ENCODE measurements around the gene FIGLA.

Gene FIGLA

DNA sequence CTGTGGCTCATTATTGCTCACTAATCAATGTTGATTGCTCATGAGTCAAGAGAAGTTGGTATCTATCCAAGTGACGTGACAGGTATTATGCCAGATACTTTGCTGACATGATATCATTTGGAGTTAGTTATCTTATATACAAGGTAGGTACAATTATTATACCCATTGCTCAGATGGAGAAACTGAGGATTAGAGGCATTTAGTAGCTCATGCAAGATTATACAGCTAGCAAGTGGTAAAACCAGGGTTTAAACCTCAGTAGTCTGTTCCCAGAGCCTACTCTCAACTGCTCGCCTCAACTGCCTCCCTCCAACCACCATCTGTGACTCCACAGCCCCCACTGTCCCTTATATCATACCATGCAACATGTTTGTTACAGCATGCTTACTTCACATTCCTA lies 6.1 kb downstream of the FIGLA start:
- DNase-seq: no peak
- intact Hi-C loops (cut with DNase I): loop anchor here (2.0 kb wide), 1 partner anchor 130 kb away; no protein-coding TSS in a partner anchor

GRCh38 chr2:70779911-70780545 lies 10.4 kb downstream of the FIGLA start:
- intact Hi-C loops (cut with DNase I): no loop called here
- DNase-seq: no peak

DNA sequence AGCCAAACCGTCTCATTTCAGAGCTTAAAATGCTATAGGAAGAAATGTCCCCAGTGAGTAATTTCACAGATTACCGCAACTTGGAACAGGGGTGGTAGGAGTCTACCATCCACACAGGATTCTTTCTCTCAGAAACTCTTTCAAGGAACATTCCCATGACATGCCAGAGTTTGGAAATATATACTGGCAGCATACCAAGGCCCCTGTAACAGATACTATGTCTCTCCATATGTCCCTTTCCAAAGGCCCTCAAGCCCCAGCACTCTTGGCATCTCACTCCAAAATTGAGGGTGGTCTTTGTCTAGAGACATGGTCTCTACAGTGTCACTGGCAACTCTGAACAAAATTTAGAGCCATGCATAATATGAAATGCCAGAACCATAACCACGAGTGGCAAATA lies 11.0 kb downstream of the FIGLA start:
- no peak for DNase-seq
- intact Hi-C loops (cut with DNase I): no loop called here

GRCh38 chr2:70778676-70779075 lies 11.8 kb downstream of the FIGLA start:
- no peak for DNase-seq
- intact Hi-C loops (cut with DNase I): no loop called here

- intact Hi-C loops (cut with DNase I): no loop called here
- no peak for DNase-seq
Observed at GRCh38 chr2:70777450-70777849, 13.0 kb downstream of the FIGLA start.

- intact Hi-C loops (cut with DNase I): no loop called here
- DNase-seq: no peak
Observed at GRCh38 chr2:70776266-70776665, 14.2 kb downstream of the FIGLA start.

DNA sequence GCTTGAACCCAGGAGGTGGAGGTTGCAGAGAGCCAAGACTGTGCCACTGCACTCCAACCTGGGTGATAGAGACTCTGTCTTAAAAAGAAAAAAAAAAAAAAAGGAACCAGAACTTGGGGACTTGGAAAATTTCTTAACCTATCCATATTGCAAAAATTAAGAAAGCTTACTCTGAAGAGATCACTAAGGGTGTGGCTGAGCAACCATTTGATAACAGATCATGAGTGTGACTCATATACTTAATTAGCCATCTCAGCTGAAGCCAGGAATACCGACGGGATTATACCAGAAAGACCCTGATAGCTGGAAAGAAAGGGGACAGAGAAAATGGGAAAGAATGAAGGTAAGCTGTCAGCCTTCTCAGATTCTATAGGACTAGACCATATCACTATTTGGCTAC lies 15.3 kb downstream of the FIGLA start:
- intact Hi-C loops (cut with DNase I): no loop called here
- no peak for DNase-seq

GRCh38 chr2:70772486-70773155 lies 17.8 kb downstream of the FIGLA start:
- intact Hi-C loops (cut with DNase I): no loop called here
- no peak for DNase-seq

GRCh38 chr2:70771446-70771845 lies 19.0 kb downstream of the FIGLA start:
- no peak for DNase-seq
- intact Hi-C loops (cut with DNase I): no loop called here

- intact Hi-C loops (cut with DNase I): no loop called here
- DNase-seq: no peak
Observed at GRCh38 chr2:70769450-70769849, 21.0 kb downstream of the FIGLA start.

DNA sequence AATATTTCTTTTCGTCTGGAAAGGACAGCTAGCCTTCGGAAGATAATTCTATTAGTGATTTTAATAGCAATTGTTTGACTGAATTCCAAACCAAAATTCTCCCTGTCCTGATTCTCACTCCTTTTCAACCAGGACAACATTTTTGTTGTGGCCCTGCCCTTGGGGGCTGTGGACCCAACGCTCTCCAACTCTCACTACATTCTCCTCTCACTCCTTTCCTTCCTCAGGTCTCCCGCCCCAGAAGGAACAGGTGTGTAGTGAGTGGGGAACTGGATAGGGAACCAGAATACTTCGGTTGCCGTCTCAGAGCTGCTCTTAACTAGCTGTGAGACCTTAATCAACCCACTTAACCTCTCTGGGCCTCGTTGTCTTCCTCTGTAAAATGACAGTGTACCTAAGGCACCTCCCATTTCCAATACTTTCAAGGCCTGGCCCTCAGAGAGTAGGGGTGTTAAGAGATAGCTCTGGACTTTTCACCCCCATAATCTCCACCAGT lies 21.8 kb downstream of the FIGLA start:
- intact Hi-C loops (cut with DNase I): no loop called here
- no peak for DNase-seq

GRCh38 chr2:70767699-70768589 lies 22.5 kb downstream of the FIGLA start, which contains the start of gene ADD2:
ADD2 (minus strand) TSS chr2:70768200; CDS start chr2:70706408, 61,792 bp downstream.
- intact Hi-C loops (cut with DNase I): no loop called here
- DNase-seq: peak in 40 of 42 donors; percentile 20 to 77 (median 58)

DNA sequence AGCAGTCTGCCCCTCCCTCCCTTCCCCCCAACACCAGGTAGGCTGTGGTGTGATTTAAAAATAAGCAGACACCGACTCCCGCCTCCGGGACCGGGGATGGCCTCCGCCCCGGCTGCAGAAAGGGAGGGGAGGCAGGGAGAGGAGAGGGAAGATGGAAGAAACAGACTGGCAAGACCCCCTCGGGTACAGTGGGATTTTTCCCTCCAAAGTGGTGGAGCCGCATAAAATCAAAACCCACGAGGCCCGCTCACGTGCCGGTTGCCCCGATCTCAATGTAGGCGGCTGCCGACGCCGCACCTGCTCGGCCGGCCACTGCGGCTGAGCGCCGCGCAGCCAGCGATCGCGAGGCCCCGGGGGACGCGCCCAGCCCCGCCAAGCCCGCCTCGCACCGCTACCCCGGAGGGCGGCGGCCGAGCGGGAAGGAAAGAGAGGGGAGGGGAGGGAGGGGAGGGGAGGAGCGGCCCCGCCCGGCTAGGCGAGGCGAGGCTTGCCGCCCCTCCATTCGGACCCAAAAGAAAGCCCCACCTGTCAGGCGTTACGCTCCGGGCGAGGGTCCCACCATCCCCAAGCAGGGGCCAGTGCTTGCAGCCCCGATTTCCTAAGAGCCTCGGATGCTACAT lies 23.3 kb downstream of the FIGLA start:
- intact Hi-C loops (cut with DNase I): no loop called here
- DNase-seq: peak in 40 of 42 donors; percentile 14 to 76 (median 43)

DNA sequence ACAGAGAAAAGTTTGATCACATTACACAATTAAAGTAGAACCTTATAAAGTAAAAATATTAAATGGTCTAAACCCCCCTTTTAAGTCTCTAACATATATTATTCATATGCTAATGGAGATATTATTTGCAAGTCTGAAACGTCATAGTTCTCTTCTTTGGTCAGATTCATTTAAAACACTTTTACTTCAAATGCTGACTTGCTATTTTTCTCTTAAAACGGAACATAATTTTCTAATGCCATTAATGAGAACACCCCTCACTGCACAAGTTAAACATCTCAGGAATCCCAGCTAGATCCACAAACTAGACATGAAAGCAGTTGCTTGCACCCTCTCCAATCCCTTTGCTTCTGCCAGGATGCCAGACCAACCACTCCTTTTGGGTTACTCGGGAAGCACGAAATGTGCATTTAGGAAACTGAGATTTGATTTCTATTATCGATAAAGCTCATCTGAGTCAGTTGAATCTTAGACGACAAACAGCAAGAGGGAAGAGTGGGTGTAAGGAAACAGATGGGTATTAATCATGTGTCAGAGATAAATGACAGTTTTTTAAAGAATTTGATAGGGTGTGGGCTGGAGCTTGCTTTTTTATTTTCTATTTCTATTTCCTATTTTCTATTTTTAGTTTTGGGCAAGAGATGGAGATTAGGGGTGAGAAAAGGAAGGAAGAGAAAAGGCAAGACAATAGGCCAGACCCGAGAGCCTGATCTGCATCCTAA lies 23.9 kb downstream of the FIGLA start:
- intact Hi-C loops (cut with DNase I): no loop called here
- DNase-seq: no peak

DNA sequence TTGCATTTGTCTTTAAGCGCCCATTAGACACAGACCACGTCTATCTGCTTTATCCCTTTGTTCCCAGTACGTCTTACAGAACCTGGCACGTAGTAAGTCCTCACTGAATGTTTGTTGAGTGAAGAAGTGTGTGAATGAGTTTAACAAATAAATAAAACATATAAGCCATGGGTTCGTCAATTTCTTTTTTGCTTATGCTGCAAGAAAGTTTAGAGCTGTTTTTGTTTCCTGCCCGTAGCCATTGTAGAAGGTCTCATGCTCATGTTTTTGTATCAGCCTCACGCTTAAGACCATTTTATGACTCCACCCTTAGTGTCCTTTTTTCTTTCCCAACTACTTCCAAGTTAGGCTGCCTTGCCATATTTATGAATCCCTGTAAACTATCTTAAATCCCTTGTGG lies 24.9 kb downstream of the FIGLA start:
- intact Hi-C loops (cut with DNase I): no loop called here
- no peak for DNase-seq

GRCh38 chr2:70759446-70759845 lies 31.0 kb downstream of the FIGLA start:
- intact Hi-C loops (cut with DNase I): no loop called here
- DNase-seq: no peak

- intact Hi-C loops (cut with DNase I): no loop called here
- no peak for DNase-seq
Observed at GRCh38 chr2:70757966-70758365, 32.5 kb downstream of the FIGLA start.

DNA sequence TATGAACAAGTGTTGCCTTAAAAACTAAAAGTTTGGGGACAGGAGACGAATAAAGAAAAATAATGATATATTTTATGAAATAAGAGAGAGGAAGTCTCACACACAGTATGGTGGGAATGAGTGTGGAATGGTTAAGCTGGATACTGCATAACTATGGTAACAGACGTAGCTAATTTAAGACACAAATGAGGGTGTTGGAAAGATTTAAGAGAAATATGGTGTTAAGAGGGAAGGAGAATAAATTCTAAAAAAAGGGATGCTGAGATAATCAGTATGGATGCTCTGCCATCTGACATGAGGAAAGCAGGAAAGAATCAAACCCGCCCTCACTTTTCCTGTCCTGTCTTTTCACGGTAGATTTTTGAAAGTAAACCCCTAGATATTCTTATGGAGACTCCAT lies 33.1 kb downstream of the FIGLA start:
- DNase-seq: no peak
- intact Hi-C loops (cut with DNase I): no loop called here

GRCh38 chr2:70756128-70756527 lies 34.3 kb downstream of the FIGLA start:
- no peak for DNase-seq
- intact Hi-C loops (cut with DNase I): no loop called here

Measured in head of caudate nucleus (tissue), 42 donors.